Caco-2 (cell line): ENCODE measurements around the gene RAP1A. TPM values are rescaled to one million over a fixed set of nuclear protein-coding genes. Genes with fewer than 3 reads are reported as not detected.

ENCODE experiments used
- BruUV-seq: library from RNA; stranded (reverse); fragments of 400-500 nt; replicated peaks from 2 replicates; lab custom pipeline; 2021; lab: Mats Ljungman, UMichigan
- CTCF ChIA-PET: fragments of 300-600 bp; sonication (Branson Sonifier 250); formaldehyde crosslinking; loops from one replicate; lab custom pipeline; 2022; ENCODE audit warnings: antibody characterized with exemption; lab: Charles Lee
- POLR2A ChIA-PET: fragments of 300-600 bp; sonication (Branson Sonifier 250); formaldehyde crosslinking; loops from one replicate; lab custom pipeline; 2022; ENCODE audit warnings: antibody characterized with exemption; lab: Charles Lee
- DNase-seq, 2 experiments: peaks; one replicate each; pipeline versions ENCODE4 v3.0.0 to v3.0.0-alpha.2; 2020 to 2022
- H3K27me3 ChIP-seq: replicated peaks from 2 replicates; pipeline ENCODE4 v1.6.0; 2011; ENCODE audit warnings: low read length; ENCODE audit not compliant: control insufficient read depth, insufficient read depth
- H3K36me3 ChIP-seq: 2 replicates; pipeline ENCODE4 v1.5.1; 2011; ENCODE audit warnings: low read length; ENCODE audit not compliant: control insufficient read depth, insufficient read depth
- H3K4me1 ChIP-seq: fragments of 250-450 bp; sonication (Bioruptor Pico); 2 replicates; pipeline ENCODE4 v1.5.1; 2020; ENCODE audit warnings: mild to moderate bottlenecking
- H3K4me3 ChIP-seq: 2 replicates; pipeline ENCODE4 v1.5.1; 2011; ENCODE audit warnings: low read depth, mild to moderate bottlenecking, control low read depth, low read length
- H3K9me3 ChIP-seq: fragments of 250-450 bp; sonication (Bioruptor Pico); 2 replicates; pipeline ENCODE4 v1.5.1; 2020; ENCODE audit warnings: mild to moderate bottlenecking, moderate library complexity
- H3K27ac Mint-ChIP-seq: one replicate; pipeline ENCODE4 v1.8.0; 2022; ENCODE audit warnings: mixed read lengths; ENCODE audit not compliant: unreplicated experiment
- H3K27me3 Mint-ChIP-seq: one replicate; pipeline ENCODE4 v1.8.0; 2022; ENCODE audit warnings: mixed read lengths; ENCODE audit not compliant: insufficient read depth, unreplicated experiment
- H3K36me3 Mint-ChIP-seq: one replicate; pipeline ENCODE4 v1.8.0; 2022; ENCODE audit warnings: mild to moderate bottlenecking, mixed read lengths; ENCODE audit not compliant: insufficient read depth, unreplicated experiment
- H3K4me1 Mint-ChIP-seq: one replicate; pipeline ENCODE4 v1.8.0; 2022; ENCODE audit warnings: low read depth, mixed read lengths; ENCODE audit not compliant: unreplicated experiment
- H3K4me3 Mint-ChIP-seq: one replicate; pipeline ENCODE4 v1.8.0; 2022; ENCODE audit warnings: mild to moderate bottlenecking, moderate library complexity, mixed read lengths; ENCODE audit not compliant: unreplicated experiment
- H3K9me3 Mint-ChIP-seq: one replicate; pipeline ENCODE4 v1.8.0; 2022; ENCODE audit warnings: mixed read lengths; ENCODE audit not compliant: unreplicated experiment
- CTCF ChIP-seq, 2 experiments: fragments of 200-600 bp in 1 of 2; IDR thresholded peaks; 1 replicate in 1 of 2; 2 replicates in 1 of 2; pipeline versions ENCODE4 v1.5.1 to v1.8.0; 2011 to 2022; ENCODE audit warnings: antibody characterized with exemption in 1 of 2, control low read depth in 1 of 2, inconsistent platforms in 1 of 2, low read depth in 1 of 2, low read length in 1 of 2, mild to moderate bottlenecking in 1 of 2, moderate library complexity in 1 of 2; ENCODE audit not compliant: insufficient read depth in 1 of 2, severe bottlenecking in 1 of 2, unreplicated experiment in 1 of 2
- intact Hi-C: fragments of 100-400 bp; cut with micrococcal nuclease; formaldehyde crosslinking; loops from one replicate; pipeline ENCODE4 v1.10.0; 2022; ENCODE audit not compliant: unreplicated experiment
- total RNA-seq: library from RNA; stranded (reverse); gene quantifications from 2 replicates; pipeline ENCODE4 v1.2.3, GENCODE V29; 2022

The RAP1A gene
- total RNA-seq, 1 experiment from 2014 or later, result 64.1 TPM

DNA sequence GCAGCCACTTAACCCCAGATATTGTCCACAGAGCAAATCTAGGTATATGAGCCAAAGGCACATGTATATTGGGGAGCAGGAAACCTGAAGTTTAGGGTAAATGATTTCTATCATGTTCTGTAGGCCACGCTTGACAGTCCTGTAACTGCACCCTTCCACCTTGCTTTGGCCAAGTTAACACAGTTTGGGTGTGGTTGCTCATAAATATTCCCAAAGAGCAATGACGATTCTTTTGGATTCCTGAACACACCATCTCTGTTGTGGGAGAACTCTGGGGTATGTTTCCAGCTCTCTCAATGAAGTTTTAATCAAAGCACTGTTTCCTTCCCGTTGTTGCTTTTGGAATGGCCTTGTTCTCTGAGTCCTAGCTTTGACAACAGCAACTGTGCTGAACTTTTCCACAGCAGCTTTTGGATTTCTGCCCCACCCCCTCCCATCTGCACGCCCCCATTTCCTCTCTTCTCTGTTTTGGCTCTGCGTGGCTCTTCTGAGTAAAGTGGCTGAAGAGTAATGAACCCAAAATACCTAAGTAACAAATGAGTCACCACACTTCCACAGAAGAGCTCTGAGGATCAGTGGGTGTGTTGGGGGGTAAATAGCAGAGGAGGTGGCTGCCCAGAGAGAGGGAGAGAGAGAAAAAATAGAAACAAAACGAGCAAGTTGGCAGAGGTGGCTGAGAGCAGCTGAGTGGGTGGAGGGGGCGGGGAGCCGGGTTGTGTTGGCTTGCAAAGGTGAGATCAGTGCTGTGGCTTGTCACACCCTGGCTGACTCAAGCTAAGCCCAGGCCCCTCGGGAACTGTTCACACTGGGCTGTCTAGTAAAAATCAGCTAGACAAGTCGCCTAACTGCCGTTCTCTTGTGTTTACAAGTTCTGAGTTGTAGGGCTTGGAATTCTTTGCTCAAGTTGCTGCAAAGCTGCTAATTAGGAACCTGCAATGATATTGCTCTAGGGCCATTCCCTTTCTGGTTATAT, 26.9 kb upstream of the RAP1A start:
- ChIA-PET CTCF (interaction anchor here (1.4 kb wide), 1 partner anchor 85 kb away, joined by 4 read pairs; no protein-coding TSS in a partner anchor), POLR2A (interaction anchor here (0.6 to 0.8 kb wide), 2 partner anchors 11 to 386 kb away, joined by 3 to 6 read pairs; no protein-coding TSS in a partner anchor)
- DNase-seq, result peak; percentile 48 to 74
- peaks cover 24% of the 10 kb centered on the region for H3K4me1 ChIP-seq
- Mint-ChIP-seq H3K36me3 (no peaks in the 10 kb centered on the region), H3K27me3 (no peaks in the 10 kb centered on the region), H3K9me3 (no peaks in the 10 kb centered on the region), H3K4me3 (peak overlapping the region; percentile 60), H3K4me1 (no peaks in the 10 kb centered on the region), H3K27ac (peak overlapping the region; percentile 85)
- H3K36me3 ChIP-seq, result no peaks in the 10 kb centered on the region
- intact Hi-C loops, result no loop called here
- BruUV-seq, result no TSS peak
- no peak overlapping the region for H3K4me3 ChIP-seq
- no peaks in the 10 kb centered on the region for H3K9me3 ChIP-seq
- H3K27me3 ChIP-seq, result no peaks in the 10 kb centered on the region
- TF ChIP-seq CTCF (IDR thresholded peaks at IDR 0.05; ENCODE audit: insufficient read depth in 1 of 2, low read depth in 1 of 2, low read length in 1 of 2, severe bottlenecking in 1 of 2, unreplicated experiment in 1 of 2), result no peak

GRCh38 chr1:111593403-111594305, 25.9 kb upstream of the RAP1A start:
- TF ChIP-seq CTCF (IDR thresholded peaks at IDR 0.05; ENCODE audit: insufficient read depth in 1 of 2, low read depth in 1 of 2, low read length in 1 of 2, severe bottlenecking in 1 of 2, unreplicated experiment in 1 of 2), result no peak
- BruUV-seq, result no TSS peak
- intact Hi-C loops, result no loop called here
- Histone ChIP-seq H3K4me3 (no peak overlapping the region), H3K27me3 (no peaks in the 10 kb centered on the region), H3K9me3 (no peaks in the 10 kb centered on the region), H3K36me3 (no peaks in the 10 kb centered on the region), H3K4me1 (peaks cover 24% of the 10 kb centered on the region)
- ChIA-PET CTCF (interaction anchor here (1.4 kb wide), 1 partner anchor 86 kb away, joined by 4 read pairs; no protein-coding TSS in a partner anchor), POLR2A (interaction anchor here (0.6 to 0.8 kb wide), 2 partner anchors 12 to 387 kb away, joined by 3 to 6 read pairs; no protein-coding TSS in a partner anchor)
- H3K4me1 Mint-ChIP-seq, result no peaks in the 10 kb centered on the region
- peak in 1 of 2 experiments; percentile 37 for DNase-seq
- no peaks in the 10 kb centered on the region for H3K27me3 Mint-ChIP-seq
- H3K9me3 Mint-ChIP-seq, result no peaks in the 10 kb centered on the region
- H3K36me3 Mint-ChIP-seq, result no peaks in the 10 kb centered on the region
- H3K4me3 Mint-ChIP-seq, result no peak overlapping the region
- peak overlapping the region; percentile 85 for H3K27ac Mint-ChIP-seq

- no TSS peak for BruUV-seq
- Histone ChIP-seq H3K4me1 (peaks cover 24% of the 10 kb centered on the region), H3K9me3 (no peaks in the 10 kb centered on the region), H3K27me3 (no peaks in the 10 kb centered on the region), H3K36me3 (no peaks in the 10 kb centered on the region), H3K4me3 (no peak overlapping the region)
- DNase-seq, result no peak
- intact Hi-C loops, result no loop called here
- Mint-ChIP-seq H3K27me3 (no peaks in the 10 kb centered on the region), H3K27ac (no peak overlapping the region), H3K9me3 (no peaks in the 10 kb centered on the region), H3K36me3 (no peaks in the 10 kb centered on the region), H3K4me3 (no peak overlapping the region), H3K4me1 (no peaks in the 10 kb centered on the region)
- POLR2A ChIA-PET, result no interaction called here
- CTCF ChIA-PET, result no interaction called here
- TF ChIP-seq CTCF (IDR thresholded peaks at IDR 0.05; ENCODE audit: insufficient read depth in 1 of 2, low read depth in 1 of 2, low read length in 1 of 2, severe bottlenecking in 1 of 2, unreplicated experiment in 1 of 2), result no peak
Measured at GRCh38 chr1:111594306-111594693, 25.3 kb upstream of the RAP1A start.
